Kasumi-1 (cell line): ENCODE measurements around the gene TSSC4.

ENCODE experiments used
- DNase-seq, 2 experiments: peaks; one replicate each; lab custom pipeline; 2025; lab: John Stamatoyannopoulos, UW

TSSC4 gene

GRCh38 chr11:2386591-2386990, 14.0 kb upstream of the TSSC4 start:
- no peak for DNase-seq

GRCh38 chr11:2387266-2387987, 13.1 kb upstream of the TSSC4 start:
- no peak for DNase-seq

- DNase-seq: no peak
Measured at GRCh38 chr11:2388431-2389376, 11.8 kb upstream of the TSSC4 start.

GRCh38 chr11:2389377-2390026, 11.0 kb upstream of the TSSC4 start:
- DNase-seq: no peak

- DNase-seq: no peak
Measured at GRCh38 chr11:2390091-2390724, 10.3 kb upstream of the TSSC4 start.

- no peak for DNase-seq
Measured at GRCh38 chr11:2390725-2391151, 9.8 kb upstream of the TSSC4 start.

- DNase-seq: no peak
Measured at GRCh38 chr11:2391181-2391975, 9.2 kb upstream of the TSSC4 start.

GRCh38 chr11:2392241-2392959, 8.2 kb upstream of the TSSC4 start:
- no peak for DNase-seq

GRCh38 chr11:2393111-2393868, 7.3 kb upstream of the TSSC4 start:
- DNase-seq: no peak

GRCh38 chr11:2393941-2394817, 6.4 kb upstream of the TSSC4 start:
- no peak for DNase-seq

- DNase-seq: no peak
Measured at GRCh38 chr11:2394818-2395105, 5.8 kb upstream of the TSSC4 start.

- no peak for DNase-seq
Measured at GRCh38 chr11:2395211-2395730, 5.3 kb upstream of the TSSC4 start.

- no peak for DNase-seq
Measured at GRCh38 chr11:2395856-2396255, 4.7 kb upstream of the TSSC4 start.

GRCh38 chr11:2396471-2396870, 4.1 kb upstream of the TSSC4 start:
- no peak for DNase-seq

- DNase-seq: no peak
Measured at GRCh38 chr11:2397005-2397404, 3.5 kb upstream of the TSSC4 start.

- no peak for DNase-seq
Measured at GRCh38 chr11:2398664-2399355, 1.7 kb upstream of the TSSC4 start.

- no peak for DNase-seq
Measured at GRCh38 chr11:2399488-2400068, 972 bp upstream of the TSSC4 start.
